Measurements from ENCODE around the gene DCBLD1.

DNA sequence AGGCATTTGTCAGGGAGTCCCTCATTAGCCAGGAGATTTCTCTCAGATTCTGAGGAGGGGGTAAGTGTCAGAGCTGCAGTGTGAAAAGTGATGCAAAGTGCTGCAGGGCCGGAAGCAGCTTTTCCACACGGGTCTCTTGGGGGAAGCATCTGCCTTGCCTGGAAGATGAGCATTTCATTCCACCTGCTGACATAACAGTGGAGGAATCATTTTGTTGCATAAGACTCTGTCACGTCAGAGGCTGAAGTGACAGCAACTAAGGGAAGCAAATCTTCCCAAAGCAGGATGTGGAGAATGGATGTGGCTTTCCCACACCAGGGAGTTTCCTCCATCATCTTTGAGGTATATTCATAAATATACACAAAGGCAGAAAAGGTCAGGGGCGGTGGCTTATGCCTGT lies 22.8 kb downstream of the DCBLD1 start:
- TF ChIP-seq, protein P1, sequence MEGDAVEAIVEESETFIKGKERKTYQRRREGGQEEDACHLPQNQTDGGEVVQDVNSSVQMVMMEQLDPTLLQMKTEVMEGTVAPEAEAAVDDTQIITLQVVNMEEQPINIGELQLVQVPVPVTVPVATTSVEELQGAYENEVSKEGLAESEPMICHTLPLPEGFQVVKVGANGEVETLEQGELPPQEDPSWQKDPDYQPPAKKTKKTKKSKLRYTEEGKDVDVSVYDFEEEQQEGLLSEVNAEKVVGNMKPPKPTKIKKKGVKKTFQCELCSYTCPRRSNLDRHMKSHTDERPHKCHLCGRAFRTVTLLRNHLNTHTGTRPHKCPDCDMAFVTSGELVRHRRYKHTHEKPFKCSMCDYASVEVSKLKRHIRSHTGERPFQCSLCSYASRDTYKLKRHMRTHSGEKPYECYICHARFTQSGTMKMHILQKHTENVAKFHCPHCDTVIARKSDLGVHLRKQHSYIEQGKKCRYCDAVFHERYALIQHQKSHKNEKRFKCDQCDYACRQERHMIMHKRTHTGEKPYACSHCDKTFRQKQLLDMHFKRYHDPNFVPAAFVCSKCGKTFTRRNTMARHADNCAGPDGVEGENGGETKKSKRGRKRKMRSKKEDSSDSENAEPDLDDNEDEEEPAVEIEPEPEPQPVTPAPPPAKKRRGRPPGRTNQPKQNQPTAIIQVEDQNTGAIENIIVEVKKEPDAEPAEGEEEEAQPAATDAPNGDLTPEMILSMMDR (IDR thresholded peaks at IDR 0.05) = no peak
- TF ChIP-seq POLR2A (IDR thresholded peaks at IDR 0.05) = no peak
- TF ChIP-seq EP300 (IDR thresholded peaks at IDR 0.05) = no peak

Data from tibial nerve (tissue), 4 donors.